GM12865 (cell line): ENCODE measurements around the gene ULK2.

ENCODE experiments used
- DNase-seq: peaks from one replicate; pipeline ENCODE4 v3.0.0; 2010; ENCODE audit warnings: low read depth
- H3K4me3 ChIP-seq: 2 replicates; pipeline ENCODE4 v1.5.1; 2011; ENCODE audit warnings: mild to moderate bottlenecking, low read depth, low read length, control low read depth
- TF ChIP-seq, protein P1 (sequence below): IDR thresholded peaks from 2 replicates; pipeline ENCODE4 v1.5.1; 2011; ENCODE audit warnings: low read length, control low read depth, low read depth, inconsistent platforms; ENCODE audit not compliant: insufficient read depth; ENCODE audit errors: missing control alignments

ULK2 gene

GRCh38 chr17:19752216-19753050, 115.3 kb downstream of the ULK2 start:
- no peak overlapping the region for H3K4me3 ChIP-seq
- no peak for DNase-seq
- TF ChIP-seq, protein P1, sequence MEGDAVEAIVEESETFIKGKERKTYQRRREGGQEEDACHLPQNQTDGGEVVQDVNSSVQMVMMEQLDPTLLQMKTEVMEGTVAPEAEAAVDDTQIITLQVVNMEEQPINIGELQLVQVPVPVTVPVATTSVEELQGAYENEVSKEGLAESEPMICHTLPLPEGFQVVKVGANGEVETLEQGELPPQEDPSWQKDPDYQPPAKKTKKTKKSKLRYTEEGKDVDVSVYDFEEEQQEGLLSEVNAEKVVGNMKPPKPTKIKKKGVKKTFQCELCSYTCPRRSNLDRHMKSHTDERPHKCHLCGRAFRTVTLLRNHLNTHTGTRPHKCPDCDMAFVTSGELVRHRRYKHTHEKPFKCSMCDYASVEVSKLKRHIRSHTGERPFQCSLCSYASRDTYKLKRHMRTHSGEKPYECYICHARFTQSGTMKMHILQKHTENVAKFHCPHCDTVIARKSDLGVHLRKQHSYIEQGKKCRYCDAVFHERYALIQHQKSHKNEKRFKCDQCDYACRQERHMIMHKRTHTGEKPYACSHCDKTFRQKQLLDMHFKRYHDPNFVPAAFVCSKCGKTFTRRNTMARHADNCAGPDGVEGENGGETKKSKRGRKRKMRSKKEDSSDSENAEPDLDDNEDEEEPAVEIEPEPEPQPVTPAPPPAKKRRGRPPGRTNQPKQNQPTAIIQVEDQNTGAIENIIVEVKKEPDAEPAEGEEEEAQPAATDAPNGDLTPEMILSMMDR = no peak

DNA sequence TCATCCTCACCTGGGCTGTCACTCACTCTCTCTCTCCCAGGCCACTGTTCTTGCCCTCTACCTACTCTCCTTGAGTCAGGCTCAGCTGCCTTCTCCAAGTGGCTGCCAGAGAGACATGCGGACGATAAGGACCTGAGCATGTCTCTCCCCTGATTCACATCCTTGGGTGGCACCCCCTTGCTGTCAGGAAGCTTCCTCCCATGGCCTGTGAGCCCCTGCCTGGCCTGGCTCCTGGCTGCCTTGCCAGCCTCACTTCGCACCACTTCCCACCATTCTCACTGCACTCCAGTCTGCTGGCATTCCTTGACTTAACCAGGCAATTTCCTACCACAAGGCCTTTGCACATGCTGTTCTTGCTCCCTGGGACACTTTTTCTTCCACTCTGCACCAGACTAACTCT, 116.9 kb downstream of the ULK2 start:
- no peak for DNase-seq
- H3K4me3 ChIP-seq = no peak overlapping the region
- TF ChIP-seq, protein P1 = no peak

- peak; percentile 38 for DNase-seq
- H3K4me3 ChIP-seq = no peak overlapping the region
- TF ChIP-seq, protein P1 = no peak
Measured at GRCh38 chr17:19750020-19750572, 117.6 kb downstream of the ULK2 start.

- no peak for DNase-seq
- H3K4me3 ChIP-seq = no peak overlapping the region
- TF ChIP-seq, protein P1 = no peak
Measured at GRCh38 chr17:19748807-19749193, 118.9 kb downstream of the ULK2 start.

DNA sequence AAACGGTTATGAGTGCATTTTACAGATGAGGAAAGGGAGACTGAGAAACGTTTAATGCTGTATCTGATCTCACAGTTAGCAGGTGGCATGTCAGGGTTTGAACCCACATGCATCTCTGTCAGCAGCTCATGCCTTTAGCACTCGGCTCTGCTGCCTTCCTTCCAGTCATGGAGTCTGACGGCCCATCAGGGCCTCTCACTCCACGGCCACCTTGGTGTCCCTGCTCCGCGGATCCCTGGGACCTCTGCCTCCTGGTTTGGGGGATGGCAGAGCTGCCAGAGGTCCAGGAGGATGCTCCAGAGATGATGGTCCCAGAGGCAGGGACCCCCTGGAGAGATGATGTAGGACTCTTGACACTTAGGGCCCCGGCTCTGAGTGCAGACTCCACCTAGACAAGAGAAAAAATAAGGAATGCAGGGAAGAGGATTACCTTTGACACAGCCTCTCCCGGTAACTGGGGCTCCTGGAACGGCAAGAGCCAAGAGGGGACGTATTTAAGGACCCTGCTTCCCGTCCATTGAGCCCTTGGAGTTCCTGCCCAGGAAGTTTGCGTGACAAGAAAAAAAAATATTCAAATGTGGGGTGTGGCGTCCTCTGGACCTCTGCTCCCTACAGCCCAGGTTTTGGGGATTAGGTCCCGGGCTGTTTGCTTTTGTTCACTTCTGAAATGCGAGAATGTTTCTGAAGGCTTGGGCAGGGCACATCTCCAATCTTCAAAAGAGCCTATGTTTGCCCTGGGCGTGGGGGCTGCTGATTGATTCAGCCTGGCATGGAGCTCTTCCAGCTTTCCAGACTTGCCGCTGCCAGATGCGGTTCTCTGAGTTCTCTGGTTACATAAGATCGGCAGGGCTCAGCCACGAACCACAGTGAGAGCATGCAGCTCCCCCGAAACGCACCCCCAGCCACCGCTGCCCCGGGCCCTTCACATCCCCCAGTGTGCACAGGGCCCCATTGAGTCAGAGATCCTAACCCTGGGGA, 119.6 kb downstream of the ULK2 start, which contains the start of gene ALDH3A1:
ALDH3A1 (minus strand) TSS at position 470 of the 978 bp plus-strand sequence. CDS start 3,169 bp downstream, outside the sequence.
- H3K4me3 ChIP-seq = no peak within 1 kb of the TSS
- TF ChIP-seq, protein P1 = no peak
- no peak for DNase-seq

- H3K4me3 ChIP-seq = no peak overlapping the region
- no peak for DNase-seq
- TF ChIP-seq, protein P1 = no peak
Measured at GRCh38 chr17:19747159-19747719, 120.5 kb downstream of the ULK2 start.
